GM19035 (cell line): ENCODE measurements around the gene ABCC3.

Experiments used
- ATAC-seq: cut with Tn5 transposase; IDR thresholded peaks from one replicate; pipeline ENCODE4 v1.9.1; 2021; ENCODE audit not compliant: unreplicated experiment

ABCC3 gene

DNA sequence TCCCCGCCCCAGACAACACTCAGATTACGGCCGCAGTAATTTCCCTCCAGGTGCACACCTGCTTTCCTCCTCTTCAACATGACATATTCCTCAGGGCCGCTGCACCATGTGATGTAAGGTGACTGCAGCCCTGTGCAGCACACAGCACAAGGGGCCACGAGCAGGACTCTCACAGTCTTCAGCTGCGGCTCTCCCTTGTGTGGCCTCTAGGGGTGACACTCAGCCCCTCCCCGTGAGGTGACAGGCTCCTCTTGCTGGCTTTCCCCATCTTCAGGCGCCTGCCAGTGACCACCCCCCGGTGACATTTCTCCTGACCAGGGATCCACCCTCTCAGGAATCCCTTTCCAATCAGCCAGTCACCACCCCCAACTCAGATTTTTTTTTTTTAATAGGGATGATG lies 31.3 kb upstream of the ABCC3 start:
- ATAC-seq: no peak

DNA sequence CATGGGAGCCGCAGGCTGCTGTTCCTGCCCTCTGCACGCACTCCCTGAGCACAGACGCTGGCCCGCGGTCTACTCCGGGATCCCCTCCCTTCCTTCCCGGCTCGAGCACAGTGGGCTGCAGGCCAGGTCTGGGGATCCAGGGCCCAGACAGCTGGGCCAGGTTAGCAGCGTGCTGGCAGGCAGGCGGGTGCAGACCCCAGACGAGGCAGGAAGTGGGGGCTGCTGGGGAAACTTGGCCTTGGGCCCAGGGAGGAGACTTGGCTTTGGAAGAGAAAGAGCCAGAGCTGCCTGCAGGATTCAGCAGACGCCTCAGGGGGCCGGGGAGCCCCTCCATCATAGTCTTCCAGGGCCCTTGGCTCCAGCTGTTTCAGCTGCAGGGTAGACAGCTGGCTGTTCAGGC lies 30.2 kb upstream of the ABCC3 start:
- no peak for ATAC-seq

DNA sequence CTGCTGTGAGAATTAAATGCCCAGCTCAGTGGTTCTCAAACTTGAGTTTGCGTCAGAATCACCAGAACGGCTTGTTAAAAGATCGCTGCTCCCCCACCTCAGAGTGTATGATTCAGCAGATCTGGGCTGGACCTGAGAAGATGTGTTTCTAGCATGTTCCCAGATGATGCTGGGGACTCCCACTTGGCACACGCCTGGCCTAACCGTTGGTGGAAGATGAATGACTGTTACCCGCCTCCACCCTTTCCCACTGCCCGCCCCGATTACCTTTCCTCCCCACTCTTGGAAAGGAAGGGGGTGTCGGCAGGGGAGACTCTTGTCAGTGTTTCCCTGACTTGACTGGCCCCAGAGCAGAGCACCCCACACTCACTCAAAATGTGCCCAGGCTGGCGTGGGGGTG lies 29.3 kb upstream of the ABCC3 start:
- ATAC-seq: no peak

DNA sequence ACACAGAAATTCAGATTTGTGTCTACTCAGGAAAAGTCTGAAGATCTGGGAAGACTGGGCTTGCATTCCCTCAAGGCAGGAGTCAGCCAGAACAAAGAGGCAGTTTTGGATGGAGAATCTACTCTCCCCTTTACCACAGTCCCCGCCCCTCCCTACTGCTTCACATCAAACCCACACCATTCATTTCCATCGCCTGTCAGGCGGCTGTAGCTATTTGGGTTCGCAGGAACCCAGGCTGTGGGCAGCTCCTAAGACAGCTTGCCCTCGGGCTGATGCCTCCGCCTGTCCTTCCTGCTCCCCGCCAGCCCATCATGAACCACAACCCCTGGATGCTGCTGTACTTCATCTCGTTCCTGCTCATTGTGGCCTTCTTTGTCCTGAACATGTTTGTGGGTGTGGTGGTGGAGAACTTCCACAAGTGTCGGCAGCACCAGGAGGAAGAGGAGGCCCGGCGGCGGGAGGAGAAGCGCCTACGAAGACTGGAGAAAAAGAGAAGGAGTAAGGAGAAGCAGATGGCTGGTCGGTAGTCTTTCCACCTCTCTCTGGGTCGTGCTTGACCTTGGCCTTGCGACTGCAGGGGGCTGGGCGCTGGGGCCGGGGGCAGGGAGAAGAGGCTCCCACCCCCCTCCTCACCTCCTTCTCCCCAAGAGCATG lies 27.0 kb upstream of the ABCC3 start:
- ATAC-seq: no peak

DNA sequence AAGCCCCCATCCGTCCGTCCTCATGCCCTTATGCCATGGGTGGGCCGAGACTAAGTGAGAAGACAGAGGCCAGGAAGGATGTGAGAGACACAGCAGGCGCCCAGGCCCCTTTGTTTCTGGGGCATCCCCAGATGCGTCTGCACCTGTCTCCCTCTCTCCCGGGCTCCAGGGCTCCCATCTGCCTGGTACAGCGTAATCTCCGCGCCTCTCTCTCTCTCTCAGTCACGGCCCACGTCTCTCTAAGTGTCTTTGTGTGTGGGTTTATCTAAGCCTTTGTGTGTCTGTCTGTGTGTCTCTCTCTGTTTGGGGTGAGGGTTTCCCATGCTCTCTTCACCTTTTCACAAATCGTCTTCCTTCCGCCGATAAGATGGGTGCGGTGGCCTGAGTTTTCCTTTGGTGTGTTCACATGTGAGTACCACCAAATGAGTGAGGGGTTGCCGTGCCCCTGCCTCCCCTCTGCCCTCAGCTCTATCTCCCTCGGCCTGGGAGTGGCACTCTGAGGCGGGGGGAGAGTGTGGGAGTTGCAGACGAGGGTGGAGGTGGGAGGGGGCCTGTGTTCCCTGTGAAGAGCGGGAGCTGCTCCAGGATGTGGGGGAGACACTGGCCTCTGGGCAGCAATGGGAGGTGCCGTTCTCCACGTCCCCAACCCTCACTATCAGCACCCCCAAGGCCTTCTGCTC lies 25.8 kb upstream of the ABCC3 start:
- ATAC-seq: no peak

DNA sequence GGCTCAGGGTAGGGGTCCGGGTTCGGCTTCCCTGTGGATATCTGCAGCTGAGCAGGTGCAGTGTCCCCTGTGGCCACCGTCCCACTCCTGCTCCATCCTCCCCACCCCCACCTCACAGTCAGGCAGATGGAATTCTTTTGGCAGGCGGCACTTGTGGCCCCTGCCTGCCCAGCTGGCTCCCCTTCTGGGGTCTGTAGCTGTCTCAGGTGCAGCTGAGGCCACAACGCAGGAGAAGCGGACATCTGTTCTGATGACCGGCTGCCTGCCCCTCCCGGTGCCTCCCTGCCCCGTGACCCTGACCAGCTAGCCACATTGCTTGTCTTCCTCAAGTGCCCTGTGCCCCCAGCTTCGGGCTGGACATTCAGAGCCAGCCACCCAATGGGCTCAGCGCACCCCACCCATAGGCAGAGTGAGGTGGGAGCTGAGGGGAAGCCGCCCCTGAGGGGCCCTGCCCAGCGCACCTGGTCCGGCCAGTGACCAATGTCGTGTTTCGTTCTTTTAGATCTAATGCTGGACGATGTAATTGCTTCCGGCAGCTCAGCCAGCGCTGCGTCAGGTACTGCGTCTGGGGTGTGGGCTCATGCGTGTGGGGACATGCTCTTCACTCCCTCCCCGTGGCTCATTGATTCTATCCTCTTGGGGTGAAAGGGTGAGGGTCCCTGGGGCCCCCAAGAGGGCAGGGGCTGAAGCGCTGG lies 25.2 kb upstream of the ABCC3 start:
- no peak for ATAC-seq

DNA sequence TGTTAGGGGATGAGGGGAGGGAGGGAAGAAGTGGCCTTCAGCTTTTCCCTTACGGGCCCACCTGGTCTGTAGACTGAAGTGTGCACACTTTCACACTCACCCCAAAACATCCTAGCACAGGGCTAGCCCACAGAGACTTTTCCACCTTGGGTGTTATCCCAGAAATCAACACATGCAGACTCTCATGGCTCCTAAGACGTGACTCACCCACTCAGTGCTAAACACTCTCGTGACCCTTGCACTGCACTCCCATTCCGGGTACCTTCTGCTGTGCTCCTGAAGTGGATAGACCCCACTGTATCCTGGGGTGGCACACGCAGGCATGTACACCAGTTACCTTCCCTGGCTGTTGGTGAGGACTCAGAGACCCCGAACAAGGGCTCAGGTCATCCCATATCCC lies 23.0 kb upstream of the ABCC3 start:
- no peak for ATAC-seq

DNA sequence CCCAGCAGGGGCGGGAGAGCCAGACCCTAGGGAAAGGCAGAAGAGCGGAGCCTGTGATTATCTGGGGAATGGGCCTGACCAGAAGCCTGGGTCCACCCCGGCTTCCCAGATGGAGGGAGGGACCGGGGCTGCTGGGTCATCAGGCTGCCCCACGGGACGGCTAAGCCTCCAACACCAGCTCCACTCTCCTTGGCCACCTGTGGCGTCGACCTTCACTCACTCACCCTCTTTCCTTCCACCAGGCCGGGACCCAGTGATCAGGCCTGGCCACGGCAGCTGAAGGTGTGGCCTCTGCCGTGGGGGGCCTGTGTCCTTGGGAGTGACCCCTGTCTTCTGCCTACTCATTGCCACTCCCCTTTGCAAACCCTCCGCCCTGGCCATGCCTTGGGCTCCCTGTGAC lies 22.4 kb upstream of the ABCC3 start:
- no peak for ATAC-seq

DNA sequence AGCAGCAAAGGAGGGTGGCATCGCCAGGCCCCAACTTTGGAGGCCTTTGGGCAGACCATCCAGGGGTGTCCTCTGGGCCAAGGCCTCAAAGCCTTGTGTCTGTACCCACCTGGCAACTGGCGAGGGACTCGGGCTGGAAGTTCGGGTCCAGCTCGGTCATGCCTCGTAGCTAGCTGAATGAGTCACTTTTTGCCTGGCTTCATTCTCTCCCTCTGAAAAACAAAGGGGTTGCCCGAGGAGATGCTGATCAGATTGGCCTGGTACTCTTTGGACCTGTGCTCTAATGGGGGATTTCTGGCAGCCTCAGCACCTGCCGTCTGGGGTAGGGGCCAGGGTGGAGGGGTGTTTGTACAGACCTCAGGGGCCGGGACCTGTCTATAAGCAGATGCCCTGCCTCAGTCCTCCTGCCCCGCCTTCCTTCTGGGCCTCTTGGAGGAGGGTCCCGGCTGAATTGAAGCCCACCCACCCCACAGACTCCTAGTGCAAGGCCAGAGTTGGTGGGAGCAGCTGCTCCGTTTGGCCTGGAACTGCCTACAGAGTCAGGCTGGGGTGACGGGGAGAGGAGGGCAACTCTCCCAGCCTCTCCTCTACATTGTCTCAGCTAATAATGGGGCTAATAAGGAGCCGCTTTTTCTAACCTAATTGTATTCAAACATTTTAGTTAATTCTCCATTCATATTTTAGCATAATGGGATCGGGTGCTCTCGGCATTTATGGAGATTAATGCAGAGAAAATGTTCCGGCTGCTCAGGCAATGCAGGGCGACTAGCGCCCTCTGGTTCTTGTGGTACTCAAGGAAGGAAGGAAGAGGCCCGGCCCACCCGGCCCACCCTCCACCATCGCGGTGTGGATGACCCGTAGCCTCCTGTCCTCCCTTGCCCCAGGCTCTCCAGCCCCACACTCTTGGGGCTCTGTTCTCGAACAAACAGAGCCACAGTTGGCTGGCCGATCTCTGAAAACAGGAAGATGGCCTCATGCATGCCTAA lies 21.4 kb upstream of the ABCC3 start:
- no peak for ATAC-seq

DNA sequence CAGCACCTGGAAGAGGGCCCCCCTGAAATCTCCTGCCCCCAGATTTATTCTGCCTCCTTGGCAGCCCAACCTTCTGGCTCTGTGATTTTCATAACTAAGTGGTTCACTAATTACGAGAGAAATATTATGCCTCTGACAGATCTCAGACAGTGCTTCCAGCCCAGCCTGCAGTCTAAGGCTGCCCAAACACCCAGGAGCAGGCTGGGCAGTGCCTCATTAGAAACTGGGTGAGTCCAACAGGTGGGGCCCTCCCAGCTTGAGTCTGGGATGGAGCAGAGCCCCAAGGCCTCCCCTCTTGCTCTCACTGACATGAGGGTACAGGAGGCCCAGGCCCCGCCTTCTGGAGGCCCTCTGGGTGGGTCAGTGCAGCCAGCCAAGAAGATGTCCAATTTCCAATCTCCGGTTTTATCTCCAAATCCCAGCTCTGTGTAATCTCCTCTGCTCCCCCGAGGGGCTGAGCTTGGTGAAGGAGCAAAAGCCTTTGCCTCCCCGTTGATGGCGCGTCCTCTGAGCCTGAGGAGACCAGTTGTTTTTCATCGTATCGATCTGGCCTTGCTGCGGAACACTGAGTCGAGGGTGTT lies 20.1 kb upstream of the ABCC3 start:
- ATAC-seq: no peak

DNA sequence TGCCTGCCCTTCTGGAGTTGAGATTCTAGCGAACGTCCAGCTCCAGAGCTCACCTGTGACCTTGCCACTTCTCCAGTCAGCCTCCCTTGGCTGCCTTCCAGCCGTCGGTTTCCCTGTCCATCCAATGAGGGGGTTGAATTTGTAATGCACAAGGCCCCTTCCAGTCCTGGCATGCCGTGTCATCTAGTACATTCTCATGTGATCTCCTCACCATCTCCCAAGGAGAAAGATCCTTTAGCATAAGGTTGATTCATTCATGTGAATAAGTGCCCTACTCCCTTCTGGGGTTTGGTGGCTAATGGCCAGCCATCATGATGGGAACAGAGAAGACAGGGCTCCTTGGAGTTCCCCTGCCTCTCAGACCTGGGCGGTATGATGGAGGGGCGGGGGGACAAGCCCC lies 18.9 kb upstream of the ABCC3 start:
- no peak for ATAC-seq

DNA sequence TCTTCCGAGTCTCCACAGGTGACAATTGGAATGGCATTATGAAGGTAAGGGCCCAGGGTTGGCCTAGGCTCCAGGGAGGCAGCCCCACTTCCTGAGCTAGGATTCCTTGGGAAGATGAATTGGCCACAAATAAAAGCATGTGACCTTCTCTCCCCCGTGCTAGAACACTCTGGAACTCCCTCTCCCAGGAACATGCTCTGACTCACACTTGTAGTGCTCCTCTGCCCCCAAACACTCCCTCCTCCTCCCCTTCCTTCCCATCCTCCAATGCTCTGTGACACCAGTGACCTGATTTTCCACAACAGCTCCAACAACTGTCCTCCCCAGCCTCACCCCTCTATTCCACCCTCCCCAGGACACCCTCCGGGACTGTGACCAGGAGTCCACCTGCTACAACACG lies 16.4 kb upstream of the ABCC3 start:
- no peak for ATAC-seq

DNA sequence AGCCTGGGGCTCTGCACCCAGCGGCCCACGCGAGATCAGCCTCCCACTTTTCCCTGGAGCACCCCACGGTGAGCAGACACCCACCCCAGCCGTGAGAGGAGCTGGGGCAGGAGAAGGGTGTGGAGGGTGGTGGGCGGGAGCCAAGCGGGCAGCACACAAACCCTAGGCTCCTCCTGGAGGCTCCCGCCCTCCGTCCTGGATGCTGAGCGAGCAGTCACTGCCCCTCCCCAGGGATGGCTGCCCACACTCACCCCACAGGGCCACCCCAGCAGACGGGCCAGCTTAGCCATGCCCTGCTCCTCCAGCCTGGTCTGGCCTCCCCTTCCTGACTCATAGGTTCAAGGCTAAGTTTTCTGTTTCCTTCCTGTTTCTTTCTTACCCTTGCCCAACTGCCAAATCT lies 15.7 kb upstream of the ABCC3 start:
- ATAC-seq: no peak

DNA sequence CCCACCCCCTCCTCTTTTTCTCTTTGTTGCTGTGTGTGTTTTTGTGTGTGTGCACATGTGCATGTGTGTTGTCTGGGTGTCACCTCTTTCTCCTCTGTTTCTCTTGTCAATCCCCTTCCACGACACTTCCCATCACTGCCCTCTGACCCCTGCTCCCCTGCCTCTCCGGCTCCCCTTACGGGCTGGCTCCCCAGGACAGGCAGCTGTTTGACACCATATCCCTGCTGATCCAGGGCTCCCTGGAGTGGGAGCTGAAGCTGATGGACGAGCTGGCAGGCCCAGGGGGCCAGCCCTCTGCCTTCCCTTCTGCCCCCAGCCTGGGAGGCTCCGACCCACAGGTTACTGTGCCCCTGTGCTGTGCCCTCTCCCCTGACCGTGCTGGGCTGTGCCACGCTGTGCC lies 15.2 kb upstream of the ABCC3 start:
- ATAC-seq: no peak

DNA sequence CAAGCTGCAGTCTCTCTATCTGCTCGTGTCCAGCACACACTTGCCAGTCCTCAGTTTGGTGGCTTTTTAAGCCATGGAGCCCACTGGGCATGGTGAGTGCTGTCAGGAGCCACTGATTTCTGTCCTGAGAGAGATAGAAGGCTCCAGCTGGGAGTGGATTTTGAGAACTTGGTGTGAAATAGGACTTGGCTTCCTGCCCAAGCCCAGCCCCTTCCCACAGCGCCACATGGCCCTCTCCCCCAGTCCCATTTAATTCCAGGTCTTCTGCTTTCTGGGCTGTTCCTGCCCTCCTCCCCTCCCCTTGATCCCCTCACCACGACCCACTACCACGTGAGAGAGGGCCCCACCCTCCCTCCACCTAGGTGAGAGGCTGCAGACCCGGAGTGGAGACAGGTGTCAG lies 14.4 kb upstream of the ABCC3 start:
- no peak for ATAC-seq

DNA sequence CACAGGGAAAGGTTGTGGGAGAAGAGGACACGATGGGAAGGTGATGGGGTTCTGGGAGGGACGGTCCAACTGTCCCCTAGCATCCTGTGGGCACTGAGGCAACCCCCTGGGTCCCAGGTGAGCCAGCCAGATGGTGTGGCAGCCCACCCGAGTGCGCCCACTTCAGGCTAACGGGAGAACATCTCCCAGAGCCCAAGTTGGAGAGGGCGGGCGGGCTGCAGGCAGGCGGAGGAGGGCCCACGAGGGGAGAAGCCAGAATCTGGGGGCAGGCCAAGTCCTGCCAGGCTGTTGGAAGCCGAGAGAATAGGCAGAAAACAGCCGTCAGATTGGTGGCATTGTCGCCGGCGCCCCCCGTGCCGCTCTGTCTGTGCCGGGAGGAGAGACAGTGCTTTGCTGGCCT lies 13.8 kb upstream of the ABCC3 start:
- no peak for ATAC-seq

DNA sequence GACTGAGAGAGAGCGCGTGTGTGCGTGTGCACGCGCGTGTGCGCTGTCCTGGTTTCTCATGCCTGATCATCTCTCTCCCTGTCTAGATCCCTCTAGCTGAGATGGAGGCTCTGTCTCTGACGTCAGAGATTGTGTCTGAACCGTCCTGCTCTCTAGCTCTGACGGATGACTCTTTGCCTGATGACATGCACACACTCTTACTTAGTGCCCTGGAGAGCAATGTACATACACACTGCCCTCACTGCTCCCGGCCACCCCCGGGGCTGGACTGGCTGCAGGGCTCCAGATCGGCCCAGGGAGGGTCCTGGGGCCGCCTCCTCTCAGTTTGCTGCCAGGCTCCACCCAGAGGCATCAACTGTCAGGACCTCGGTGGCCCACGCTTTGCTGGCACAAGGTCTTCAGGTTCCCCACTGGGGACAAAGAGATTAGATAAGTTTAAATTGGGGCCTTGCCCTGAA lies 13.1 kb upstream of the ABCC3 start:
- ATAC-seq: no peak

DNA sequence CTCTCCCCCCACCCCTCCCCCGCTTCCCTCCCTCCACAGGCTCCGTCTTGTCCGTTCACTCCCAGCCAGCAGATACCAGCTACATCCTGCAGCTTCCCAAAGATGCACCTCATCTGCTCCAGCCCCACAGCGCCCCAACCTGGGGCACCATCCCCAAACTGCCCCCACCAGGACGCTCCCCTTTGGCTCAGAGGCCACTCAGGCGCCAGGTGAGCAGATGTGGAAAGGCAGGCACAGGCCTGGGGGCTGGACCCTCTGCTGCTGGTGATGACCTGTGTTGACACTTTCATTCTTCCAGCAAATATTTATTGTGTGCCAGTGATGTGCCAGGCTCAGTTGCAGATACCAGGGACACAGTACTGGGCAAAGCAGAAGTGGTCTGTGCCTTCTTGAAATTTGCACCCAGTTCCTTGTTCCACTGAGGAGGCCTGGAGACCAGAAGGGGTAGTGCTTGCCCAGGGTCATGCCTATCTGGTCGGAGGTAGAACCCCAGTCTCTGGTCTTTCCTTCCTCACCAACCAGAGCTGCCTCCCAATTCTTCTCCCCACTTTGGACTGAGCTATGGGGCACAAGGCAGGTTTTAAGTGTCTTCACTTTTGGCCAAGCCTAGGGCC lies 10.3 kb upstream of the ABCC3 start:
- no peak for ATAC-seq

DNA sequence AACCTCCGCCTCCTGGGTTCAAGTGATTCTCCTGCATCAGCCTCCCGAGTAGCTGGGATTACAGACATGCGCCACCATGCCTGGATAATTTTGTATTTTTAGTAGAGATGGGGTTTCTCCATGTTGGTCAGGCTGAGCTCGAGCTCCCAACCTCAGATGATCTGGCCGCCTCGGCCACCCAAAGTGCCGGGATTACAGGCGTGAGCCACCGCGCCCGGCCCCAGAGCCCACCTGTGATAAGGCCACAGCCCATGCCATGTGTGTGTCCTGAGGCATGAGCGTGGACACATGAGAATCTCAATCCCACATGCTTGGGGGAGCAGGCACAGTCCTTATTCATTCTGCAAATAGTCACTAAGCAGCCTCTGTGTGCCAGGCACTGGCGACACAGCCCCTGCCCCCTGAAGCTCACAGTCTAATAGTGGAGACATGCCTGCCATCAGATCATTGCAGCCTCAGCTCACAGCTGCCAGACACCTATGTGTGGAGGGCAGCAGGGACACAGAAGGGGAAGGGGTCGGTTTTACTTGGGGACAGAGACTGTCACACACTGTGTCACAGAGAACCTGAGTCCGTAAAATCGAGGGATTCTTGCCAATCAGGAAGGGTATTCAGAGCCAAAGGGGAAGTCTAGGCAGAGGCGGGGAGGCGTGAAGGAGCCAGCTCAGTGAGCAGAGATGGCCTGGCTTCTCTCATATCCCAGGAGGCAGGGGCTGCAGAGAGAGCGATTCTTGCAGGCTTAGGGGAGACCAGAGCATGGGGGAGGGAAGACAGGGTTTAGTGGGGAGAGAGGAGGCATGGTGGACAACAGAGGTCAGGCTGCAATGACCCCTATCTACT lies 9.4 kb upstream of the ABCC3 start:
- ATAC-seq: no peak
